NCI-H128 (cell line): ENCODE measurements around the gene ADGRD1.
"Not testable (repeated sequence)": the region's sequence is repeated elsewhere in the genome, so short reads cannot be mapped to it uniquely, and the experiment has no call there.

Experiments
- DNase-seq: peaks from one replicate; lab custom pipeline; 2025; ENCODE audit not compliant: unreplicated experiment; lab: John Stamatoyannopoulos, UW

ADGRD1 gene

DNA sequence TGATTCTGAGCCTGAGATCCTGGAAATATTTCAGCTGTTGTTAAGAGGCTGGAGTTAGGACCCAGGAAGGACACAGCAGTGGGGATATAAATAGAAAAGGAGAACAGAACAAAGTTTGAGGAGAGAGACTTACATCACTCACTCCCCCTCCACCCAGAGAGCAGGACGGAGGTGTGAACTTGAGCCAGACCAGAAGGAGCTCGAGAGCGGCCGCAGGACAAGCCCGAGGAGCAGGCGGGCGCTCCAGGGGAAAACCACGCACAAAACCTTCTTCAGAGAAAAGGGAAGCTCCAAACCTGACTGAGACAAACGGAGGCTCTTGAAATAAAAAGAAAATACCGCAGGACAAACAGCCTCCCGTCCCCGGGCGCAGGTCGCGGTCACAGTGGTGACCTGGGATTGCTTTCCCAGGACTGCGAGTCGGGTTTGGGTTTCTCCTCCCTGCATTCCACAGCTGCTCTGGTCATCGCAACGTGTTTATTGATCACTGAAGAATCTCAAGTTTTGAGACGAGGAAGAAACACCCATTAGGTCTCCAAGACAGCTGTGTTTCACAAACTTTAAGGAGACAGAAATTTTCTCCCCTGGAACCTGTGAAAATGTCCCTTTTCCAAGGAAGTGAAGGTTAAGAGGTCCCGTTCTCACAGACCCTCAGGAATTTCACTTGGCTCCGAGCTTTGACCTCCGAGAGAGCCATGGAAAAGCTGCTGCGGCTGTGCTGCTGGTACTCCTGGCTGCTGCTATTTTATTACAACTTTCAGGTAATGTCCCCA, at the start of gene ADGRD1:
ADGRD1 (plus strand) TSS at position 137 of the 773 bp plus-strand sequence; CDS start at position 696, 559 bp downstream.
- no peak for DNase-seq

DNA sequence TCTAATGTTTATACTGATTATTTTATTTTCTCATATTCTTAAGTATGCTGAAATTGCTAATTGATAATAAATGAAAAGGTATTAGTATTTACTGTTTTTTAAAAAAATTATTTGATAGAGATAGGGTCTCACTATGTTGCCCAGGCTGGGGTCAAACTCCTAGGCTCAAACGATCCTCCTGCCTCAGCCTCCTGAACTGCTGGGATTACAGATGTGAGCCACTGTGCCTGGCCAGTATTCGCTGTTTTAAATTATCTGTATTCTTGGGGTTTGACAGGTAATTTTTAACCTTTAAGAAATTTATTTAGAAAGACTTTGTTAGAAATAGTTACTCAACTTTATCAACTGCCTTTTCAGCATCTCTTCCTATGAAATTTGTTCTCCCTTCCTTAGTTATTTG, 49.6 kb upstream of the ADGRD1 start:
- DNase-seq = no peak

DNA sequence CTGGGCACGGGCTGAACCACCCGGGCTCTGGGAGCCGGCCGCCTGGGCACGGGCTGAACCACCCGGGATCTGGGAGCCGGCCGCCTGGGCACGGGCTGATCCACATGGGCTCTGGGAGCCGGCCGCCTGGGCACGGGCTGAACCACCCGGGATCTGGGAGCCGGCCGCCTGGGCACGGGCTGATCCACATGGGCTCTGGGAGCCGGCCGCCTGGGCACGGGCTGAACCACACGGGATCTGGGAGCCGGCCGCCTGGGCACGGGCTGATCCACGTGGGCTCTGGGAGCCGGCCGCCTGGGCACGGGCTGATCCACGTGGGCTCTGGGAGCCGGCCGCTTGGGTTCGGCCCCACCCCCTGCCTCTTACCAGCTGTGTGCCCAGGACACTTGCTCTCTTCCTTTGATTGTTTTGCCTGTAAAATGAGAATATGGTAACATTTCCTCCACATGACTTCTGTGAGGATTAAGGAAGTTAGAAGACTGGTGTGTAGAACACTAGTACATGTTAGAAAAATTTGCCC, 48.7 kb upstream of the ADGRD1 start:
- not testable (repeated sequence) for DNase-seq

DNA sequence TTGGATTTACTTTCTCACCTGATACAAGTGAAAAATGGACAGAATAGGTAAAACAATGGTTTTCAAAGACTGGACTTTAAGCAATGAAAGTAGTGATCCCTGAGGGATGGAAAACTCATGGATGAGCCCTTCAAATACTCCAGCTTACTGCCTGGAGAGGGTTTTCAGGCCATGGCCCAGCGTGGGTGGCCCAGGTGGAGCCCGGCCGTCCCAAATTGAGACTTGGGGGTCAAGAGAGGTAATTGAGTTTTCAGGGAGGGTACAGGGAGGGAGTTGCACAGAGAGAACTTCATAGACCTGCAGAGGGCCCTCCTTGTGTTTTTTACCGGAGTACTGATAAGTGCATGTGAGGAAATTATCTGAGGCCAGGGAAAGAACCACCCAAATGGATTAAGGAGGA, 44.6 kb upstream of the ADGRD1 start:
- no peak for DNase-seq

DNA sequence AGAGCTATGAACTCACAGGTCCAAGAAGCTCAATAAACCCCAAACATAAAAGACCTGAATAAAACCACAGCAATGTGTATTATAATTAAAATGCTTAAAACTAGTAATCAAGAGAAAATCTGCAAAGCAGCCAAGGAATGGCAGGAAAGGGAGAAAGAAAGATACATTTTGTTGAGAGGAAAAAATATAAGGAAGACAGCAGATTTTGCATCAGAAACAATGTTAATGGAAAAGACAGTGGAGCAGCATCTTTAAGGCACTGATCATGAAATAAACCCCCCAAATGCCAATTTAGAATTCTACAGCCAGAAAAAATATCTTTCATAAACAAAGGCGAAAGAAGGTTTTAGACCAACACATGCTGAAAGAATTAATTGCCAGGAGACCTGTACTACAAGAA, 42.5 kb upstream of the ADGRD1 start:
- no peak for DNase-seq

DNA sequence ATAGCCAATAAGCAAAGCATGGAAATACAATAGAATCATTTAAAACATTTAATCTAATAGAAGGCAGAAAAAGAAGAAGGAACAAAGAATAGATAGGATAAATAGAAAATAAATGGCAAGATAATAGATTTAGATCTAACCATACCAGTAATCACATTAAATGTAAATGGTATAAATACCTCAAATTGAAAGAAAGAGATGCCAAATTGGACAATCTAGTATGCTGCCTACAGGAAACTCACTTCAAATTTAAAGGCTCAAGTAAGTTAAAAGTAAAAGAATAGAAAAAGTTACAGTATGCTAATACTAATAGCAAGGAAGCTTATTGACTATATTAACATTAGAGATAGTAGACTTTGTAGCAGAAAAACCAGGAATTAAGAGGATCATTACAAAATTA, 41.8 kb upstream of the ADGRD1 start:
- DNase-seq = no peak

DNA sequence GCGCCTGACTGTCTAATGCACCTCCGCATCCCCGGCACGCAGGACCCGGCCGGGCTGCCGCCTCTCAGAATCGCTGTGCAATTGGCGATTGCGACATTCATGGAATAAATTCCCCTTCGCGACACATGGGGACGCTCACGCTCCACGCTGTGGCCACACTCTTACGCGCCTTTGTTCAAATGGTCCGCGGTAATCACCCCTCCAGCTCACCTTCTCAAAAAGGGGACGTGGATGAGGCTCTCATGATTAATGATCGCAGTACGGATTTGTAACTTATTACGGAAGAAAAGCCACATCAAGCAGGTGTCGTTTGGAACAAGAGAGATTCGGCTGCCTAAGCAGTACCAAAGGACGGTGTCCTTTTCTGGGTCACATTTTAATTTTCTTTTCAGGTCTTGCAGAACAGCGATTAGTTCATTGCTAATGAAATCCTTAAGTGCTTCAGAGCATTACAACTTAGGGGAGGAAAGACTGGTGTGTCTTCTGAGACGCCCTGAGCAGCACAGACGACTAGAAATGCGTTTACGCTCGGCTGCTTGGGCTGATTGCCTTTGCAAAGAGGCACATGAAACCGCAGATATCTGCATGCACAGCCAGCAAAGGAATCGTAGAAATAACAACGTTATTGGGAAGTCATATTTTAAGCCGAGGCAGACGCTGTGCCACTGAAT, 37.3 kb upstream of the ADGRD1 start:
- peak; percentile 57 for DNase-seq

DNA sequence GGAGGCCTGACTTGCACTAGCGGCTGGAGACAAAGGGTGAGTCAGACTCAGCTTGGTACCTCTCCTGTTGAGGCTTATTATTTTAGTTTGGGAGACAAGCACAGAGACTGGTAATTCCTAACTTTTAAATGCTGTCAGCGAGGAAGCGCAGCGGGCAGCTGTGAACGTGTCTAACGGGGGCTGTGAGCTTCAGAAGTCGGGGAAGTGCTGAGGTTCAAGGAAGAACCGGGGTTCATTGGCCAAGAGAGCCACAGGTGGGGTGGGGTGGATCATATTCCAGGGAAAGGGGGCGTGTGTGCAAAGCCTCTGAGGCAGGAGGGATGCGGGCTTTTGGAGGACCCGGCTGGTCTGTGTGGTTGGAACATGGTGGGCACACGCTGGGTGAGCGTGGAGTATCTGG, 36.1 kb upstream of the ADGRD1 start:
- no peak for DNase-seq

DNA sequence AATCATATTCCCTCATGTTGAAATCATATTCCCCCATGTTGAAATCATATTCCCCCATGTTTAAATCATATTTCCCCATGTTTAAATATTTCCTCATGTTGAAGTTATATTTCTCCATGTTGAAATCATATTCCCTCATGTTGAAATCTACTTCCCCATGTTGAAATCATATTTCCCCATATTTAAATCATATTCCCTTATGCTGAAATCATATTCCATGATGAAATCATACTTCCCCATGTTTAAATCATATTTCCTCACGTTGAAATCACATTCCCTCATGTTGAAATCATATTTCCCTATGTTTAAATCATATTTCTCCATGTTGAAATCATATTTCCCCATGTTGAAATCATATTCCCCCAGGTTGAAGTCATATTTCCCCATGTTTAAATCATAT, 34.6 kb upstream of the ADGRD1 start:
- DNase-seq = no peak

DNA sequence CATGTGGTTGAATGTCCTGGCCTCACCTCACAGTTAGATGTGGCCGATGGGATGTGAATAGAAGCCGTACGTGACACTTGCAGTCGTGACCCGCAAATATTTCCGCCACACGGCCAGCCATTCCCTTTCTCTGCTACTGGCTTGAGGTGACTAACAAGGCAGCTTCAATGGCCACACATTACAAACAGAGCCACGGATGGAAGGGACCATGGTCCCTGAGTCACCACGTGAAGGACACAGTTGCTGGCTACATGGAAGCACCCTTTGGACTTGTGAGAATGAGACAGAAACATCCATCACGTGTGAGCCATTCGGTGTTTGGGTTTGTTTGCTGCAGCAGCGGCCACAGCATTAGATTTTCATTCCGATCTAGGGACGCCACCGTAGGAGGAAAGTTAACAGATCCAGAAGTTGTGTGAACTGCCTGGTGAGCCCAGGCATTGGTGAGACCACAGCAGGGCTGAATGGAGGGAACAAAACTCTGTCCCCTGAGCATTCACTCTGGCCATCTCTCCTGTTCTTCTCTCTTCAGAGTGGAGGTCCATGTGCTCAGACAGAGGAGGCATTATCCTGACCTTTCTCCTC, 33.5 kb upstream of the ADGRD1 start:
- no peak for DNase-seq

DNA sequence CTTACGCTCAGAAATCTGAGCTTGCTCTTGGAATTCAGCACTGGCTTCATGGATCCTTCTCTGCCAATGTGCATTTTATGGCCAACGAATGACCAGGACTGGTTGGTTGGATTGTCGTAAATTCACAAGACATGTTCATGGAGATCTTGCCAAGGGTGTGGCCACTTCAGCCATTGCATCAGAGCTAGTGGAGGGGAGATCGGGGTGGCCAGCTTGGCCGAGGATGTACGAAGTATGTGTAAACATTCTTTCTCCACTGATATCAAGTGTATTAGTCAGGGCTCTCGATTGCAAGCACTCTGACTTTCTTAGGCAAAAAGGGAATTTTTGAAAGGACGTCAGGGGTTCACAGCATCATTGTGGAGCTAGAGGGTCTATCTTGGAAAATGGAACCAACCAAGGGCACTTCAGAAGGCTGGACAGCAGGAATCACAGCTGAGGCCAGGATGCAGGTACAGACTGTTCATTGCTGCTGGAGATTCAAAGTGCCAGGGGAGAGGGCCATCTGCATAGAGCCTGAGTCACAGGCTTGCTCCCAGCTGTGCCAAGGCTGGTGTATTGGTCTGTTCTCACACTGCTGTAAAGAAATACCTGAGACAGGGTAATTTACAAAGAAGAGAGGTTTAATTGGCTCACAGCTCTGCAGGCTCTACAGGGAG, 32.9 kb upstream of the ADGRD1 start:
- no peak for DNase-seq

DNA sequence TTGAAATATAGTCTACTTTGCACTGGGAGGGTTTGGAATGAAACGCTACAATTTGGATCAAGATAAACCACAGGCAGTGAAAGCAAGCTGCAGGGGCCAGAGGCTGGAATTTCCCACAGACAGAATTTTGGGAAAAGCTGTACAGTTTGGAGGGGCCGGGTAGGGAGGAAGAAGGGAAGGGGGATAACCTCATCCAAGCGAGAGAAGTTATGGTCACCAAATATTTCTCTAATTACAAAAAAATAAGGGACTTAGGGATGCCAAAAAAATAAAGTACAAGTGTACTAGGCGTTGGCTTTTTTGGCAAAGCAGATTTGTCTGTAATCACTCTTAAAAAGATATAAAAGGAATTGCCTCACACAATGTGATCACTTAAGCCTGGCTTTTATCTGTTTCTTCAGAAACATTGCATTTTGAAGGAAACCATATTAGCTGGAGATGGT, 31.2 kb upstream of the ADGRD1 start:
- no peak for DNase-seq

DNA sequence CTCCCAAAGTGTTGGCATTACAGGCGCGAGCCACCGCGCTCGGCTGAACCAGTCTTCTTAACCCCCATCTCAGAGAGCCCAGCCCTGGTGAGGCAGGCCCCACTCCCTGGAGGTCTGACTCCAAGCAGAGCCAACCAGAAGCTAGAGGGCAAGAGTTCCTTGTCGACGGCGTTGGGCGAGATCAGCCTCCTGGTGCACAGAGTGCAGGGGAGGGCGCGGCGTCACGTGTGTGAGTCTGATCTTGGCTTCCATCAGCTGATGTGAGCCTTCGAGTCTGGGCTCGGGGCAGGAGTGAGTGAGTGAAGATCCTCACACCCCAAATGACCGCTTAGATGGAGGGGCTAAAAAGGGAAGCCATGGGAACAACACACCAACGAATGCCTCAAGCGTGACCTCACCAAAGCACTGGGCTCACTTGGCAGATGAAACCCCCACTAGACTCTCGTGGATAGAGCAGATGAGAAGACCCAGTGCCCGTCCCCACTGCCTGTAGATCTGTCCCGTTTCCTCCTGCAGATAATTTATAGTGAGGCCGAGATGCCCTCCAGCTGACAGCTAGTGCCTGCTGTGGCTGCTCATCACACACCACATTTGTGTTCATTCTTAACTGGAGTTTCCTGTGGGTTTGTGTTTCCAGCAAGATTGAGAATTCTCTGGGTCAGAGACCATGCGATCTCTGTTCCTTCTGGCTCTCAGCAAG, 28.6 kb upstream of the ADGRD1 start:
- DNase-seq = no peak

DNA sequence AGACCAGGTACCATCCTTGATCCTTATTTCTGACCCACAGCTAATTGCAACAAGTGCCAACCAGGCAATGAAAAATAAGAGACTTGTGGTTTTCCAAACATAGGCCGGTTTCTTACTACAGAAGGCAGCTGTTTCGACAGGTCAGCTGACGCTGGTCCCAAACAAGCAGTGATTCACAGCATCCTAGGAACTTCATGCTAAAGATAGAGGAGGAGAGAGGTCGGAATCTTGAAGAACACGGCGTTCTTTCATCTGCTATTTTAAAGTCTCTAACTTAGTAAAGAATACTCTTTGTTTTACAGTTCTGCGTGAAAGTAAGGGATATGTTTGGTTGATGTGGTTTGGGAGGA, 28.1 kb upstream of the ADGRD1 start:
- DNase-seq = no peak

DNA sequence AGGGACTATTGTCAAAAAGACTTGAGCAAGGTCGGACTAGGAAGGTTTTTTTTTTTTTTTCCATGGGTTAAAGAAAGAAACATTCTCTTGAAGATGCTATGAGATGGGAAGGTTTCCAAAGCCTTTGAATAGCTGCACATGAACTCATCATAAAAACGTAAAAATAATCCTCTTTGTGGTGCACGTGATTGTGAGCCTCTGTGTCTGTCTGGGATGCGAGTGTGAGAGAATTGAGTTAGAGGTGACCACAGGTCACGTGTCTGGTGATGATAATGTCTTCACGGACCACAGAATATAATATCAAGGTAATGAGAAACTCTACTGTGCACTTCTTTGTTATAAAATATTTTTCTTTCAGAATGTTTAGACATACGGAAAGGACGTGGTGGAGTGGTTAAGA, 24.3 kb upstream of the ADGRD1 start:
- no peak for DNase-seq

DNA sequence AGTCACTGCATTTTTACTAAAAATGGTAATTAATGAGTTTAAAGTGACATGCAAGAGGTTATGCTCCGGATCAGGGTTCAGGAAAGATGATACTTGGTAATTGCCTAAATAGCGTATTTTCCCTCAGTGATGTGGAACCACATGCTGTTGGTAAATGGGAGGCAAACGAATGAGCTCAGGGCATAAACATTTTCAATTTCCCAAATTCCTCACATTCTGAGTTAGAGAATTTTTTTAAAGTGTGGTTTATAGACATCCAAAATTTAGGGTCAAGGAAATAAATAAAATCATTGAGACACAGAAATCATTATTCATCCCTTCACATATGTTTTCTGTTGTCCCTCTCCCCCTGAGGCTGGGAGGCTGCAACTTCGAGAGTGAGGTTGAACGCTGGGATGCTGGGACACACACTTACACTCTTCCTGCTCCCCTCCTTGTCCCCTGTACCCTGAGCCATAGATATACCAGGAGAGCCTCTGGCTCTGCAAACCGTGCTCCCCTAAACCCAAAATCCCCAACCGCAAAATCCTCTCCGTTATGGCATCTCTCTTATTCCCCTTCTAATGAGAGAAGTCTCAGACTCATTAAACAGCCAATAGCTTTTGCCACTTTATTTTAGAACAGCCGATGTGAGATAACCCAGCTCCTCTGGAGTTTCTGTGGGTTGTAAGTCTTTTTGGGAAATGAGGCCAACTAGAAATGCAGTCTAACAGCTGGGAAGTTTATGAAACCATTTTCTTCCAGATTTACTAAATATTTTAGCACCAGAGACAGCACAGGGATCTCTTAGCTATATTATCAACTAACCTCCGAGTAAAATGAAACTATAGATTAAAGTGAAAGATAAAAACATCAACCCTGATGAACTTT, 21.4 kb upstream of the ADGRD1 start:
- DNase-seq = no peak

DNA sequence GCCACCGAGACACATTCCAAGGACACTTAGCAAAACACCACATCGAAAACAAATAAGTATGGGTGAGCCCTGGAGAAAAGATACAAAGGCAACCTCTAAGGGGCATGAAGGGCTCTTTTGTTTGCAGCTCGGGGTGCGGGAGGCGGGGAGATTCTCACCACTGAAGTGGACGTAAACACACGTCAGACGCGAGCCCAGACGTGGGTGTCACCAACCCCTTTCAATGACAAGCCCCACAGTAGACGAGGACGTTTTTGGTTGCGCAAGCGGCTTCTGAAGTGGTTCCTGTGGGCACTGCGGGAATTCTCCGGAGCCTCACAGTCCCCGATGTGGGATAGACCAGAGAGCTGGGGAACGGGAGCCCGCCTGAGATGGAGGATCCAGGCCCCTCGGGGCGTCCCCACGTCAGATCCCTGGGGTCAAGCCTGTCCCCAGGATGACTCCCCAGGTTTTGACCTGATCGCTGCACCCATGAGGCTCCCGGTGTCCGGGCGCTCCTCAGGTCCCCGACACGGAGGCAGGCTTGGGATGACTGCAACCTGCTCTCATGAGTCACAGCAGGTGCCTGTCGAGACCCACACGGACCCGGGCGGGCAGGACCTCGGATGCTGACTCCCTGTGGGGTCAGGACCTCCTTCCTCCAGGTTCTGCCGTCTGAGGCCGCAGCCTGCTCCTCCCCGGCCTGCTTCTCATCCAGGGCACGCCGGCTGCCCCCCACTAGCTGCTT, 20.3 kb upstream of the ADGRD1 start:
- no peak for DNase-seq

DNA sequence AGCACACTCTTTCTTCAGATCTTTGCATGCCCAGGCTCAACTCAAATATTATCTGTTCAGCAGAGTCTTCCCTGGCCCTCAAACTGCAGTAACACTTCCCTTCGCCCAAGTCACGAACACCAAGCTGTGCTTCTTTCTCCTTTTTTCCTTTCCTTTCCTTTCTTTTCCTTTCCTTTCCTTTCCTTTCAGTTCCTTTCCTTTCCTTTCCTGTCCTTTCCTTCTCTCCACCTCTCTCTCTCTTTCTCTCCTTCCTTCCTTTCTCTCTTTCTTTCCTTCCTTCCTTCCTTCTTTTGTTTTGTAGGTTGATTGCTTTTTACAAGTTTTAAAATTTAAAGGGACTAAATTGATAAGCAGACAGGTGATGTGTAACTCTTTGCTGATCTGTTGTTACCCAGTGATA, 19.0 kb upstream of the ADGRD1 start:
- DNase-seq = no peak

DNA sequence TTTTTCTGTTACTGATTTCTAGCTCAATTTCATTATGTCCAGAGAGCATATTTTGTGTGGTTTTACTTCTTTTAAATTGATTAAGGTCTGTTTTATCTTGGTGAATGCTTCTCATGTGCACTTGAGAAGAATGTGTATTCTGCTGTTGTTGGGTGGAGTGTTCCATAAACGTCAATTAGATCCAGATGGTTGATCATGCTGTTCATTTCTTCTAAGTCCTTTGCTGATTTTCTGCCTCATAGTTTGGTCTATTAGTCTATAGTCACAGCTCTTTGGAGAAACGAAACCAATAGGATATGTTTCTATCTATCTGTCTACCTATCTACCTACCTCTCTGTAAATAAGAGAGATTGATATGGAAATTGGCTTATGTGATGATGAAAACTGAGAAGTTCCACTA, 17.1 kb upstream of the ADGRD1 start:
- DNase-seq = no peak
